ENCODE measurements around the gene SCYGR3. TPM values are rescaled to one million over a fixed set of nuclear protein-coding genes. Genes with fewer than 3 reads are reported as not detected.
A peak's percentile ranks its signal among the peaks of the same experiment; 100 is the strongest.

The SCYGR3 gene
- not detected in 2 replicates for total RNA-seq (2014; rRNA removed; shearing (Covaris generic); ENCODE audit: low replicate concordance)

GRCh38 chr2:227614740-227615139 is at the start of gene SCYGR3:
Gene SCYGR3 (minus strand): TSS chr2:227614840. CDS start chr2:227614840, 0 bp downstream.
- no peak within 1 kb of the TSS for H3K4me3 ChIP-seq
- H3K27me3 ChIP-seq, result no peaks in the 10 kb centered on the region
- H3K9me3 ChIP-seq, result no peaks in the 10 kb centered on the region
- DNase-seq, result no peak
- H3K36me3 ChIP-seq, result no peaks in the 10 kb centered on the region

- Histone ChIP-seq H3K36me3 (no peaks in the 10 kb centered on the region), H3K4me3 (no peak overlapping the region), H3K27me3 (no peaks in the 10 kb centered on the region), H3K9me3 (no peaks in the 10 kb centered on the region)
- no peak for DNase-seq
Measured at GRCh38 chr2:227661827-227662226, 47.2 kb upstream of the SCYGR3 start.

- Histone ChIP-seq H3K36me3 (no peaks in the 10 kb centered on the region), H3K4me3 (no peak overlapping the region), H3K9me3 (no peaks in the 10 kb centered on the region), H3K27me3 (no peaks in the 10 kb centered on the region)
- DNase-seq, result no peak
Measured at GRCh38 chr2:227661025-227661649, 46.5 kb upstream of the SCYGR3 start.

GRCh38 chr2:227657199-227657845 is 42.7 kb upstream of the SCYGR3 start:
- H3K36me3 ChIP-seq, result no peaks in the 10 kb centered on the region
- peak; percentile 18 for DNase-seq

GRCh38 chr2:227655454-227655853 is 40.8 kb upstream of the SCYGR3 start:
- H3K36me3 ChIP-seq, result no peaks in the 10 kb centered on the region
- no peaks in the 10 kb centered on the region for H3K9me3 ChIP-seq
- no peak overlapping the region for H3K4me3 ChIP-seq
- no peaks in the 10 kb centered on the region for H3K27me3 ChIP-seq
- peak; percentile 60 for DNase-seq

More at GRCh38 chr2:227657199-227657845, 42.7 kb upstream of the SCYGR3 start:
- no peaks in the 10 kb centered on the region for H3K27me3 ChIP-seq
- no peak overlapping the region for H3K4me3 ChIP-seq
- H3K9me3 ChIP-seq, result no peaks in the 10 kb centered on the region

- no peaks in the 10 kb centered on the region for H3K36me3 ChIP-seq
Measured at GRCh38 chr2:227654426-227654825, 39.8 kb upstream of the SCYGR3 start.

GRCh38 chr2:227653419-227653818 is 38.8 kb upstream of the SCYGR3 start:
- Histone ChIP-seq H3K36me3 (no peaks in the 10 kb centered on the region), H3K9me3 (no peaks in the 10 kb centered on the region), H3K4me3 (no peak overlapping the region), H3K27me3 (no peaks in the 10 kb centered on the region)
- DNase-seq, result peak; percentile 72

More at GRCh38 chr2:227654426-227654825, 39.8 kb upstream of the SCYGR3 start:
- no peak for DNase-seq
- Histone ChIP-seq H3K4me3 (no peak overlapping the region), H3K27me3 (no peaks in the 10 kb centered on the region), H3K9me3 (no peaks in the 10 kb centered on the region)

GRCh38 chr2:227643990-227644551 is 29.4 kb upstream of the SCYGR3 start:
- no peak overlapping the region for H3K4me3 ChIP-seq
- H3K27me3 ChIP-seq, result no peaks in the 10 kb centered on the region
- no peaks in the 10 kb centered on the region for H3K36me3 ChIP-seq
- no peaks in the 10 kb centered on the region for H3K9me3 ChIP-seq
- DNase-seq, result no peak

GRCh38 chr2:227642656-227643055 is 28.0 kb upstream of the SCYGR3 start:
- Histone ChIP-seq H3K4me3 (no peak overlapping the region), H3K36me3 (no peaks in the 10 kb centered on the region), H3K27me3 (no peaks in the 10 kb centered on the region), H3K9me3 (no peaks in the 10 kb centered on the region)
- no peak for DNase-seq

GRCh38 chr2:227634201-227634600 is 19.6 kb upstream of the SCYGR3 start:
- Histone ChIP-seq H3K36me3 (no peaks in the 10 kb centered on the region), H3K9me3 (no peaks in the 10 kb centered on the region), H3K27me3 (no peaks in the 10 kb centered on the region), H3K4me3 (no peak overlapping the region)
- DNase-seq, result no peak

- Histone ChIP-seq H3K9me3 (no peaks in the 10 kb centered on the region), H3K36me3 (no peaks in the 10 kb centered on the region), H3K27me3 (no peaks in the 10 kb centered on the region), H3K4me3 (no peak overlapping the region)
- DNase-seq, result no peak
Measured at GRCh38 chr2:227632827-227633226, 18.2 kb upstream of the SCYGR3 start.

GRCh38 chr2:227630322-227630721 is 15.7 kb upstream of the SCYGR3 start:
- Histone ChIP-seq H3K36me3 (no peaks in the 10 kb centered on the region), H3K4me3 (no peak overlapping the region), H3K27me3 (no peaks in the 10 kb centered on the region), H3K9me3 (no peaks in the 10 kb centered on the region)
- DNase-seq, result no peak

- Histone ChIP-seq H3K36me3 (no peaks in the 10 kb centered on the region), H3K4me3 (no peak overlapping the region), H3K27me3 (no peaks in the 10 kb centered on the region), H3K9me3 (no peaks in the 10 kb centered on the region)
- no peak for DNase-seq
Measured at GRCh38 chr2:227629435-227629834, 14.8 kb upstream of the SCYGR3 start.

GRCh38 chr2:227627769-227628168 is 13.1 kb upstream of the SCYGR3 start:
- Histone ChIP-seq H3K9me3 (peaks cover 1% of the 10 kb centered on the region), H3K27me3 (no peaks in the 10 kb centered on the region)

GRCh38 chr2:227626580-227627151 is 12.0 kb upstream of the SCYGR3 start:
- Histone ChIP-seq H3K4me3 (no peak overlapping the region), H3K36me3 (no peaks in the 10 kb centered on the region), H3K9me3 (peaks cover 4% of the 10 kb centered on the region), H3K27me3 (no peaks in the 10 kb centered on the region)
- DNase-seq, result no peak

More at GRCh38 chr2:227627769-227628168, 13.1 kb upstream of the SCYGR3 start:
- no peak for DNase-seq
- Histone ChIP-seq H3K4me3 (no peak overlapping the region), H3K36me3 (no peaks in the 10 kb centered on the region)

- DNase-seq, result no peak
- Histone ChIP-seq H3K27me3 (no peaks in the 10 kb centered on the region), H3K9me3 (peaks cover 4% of the 10 kb centered on the region), H3K4me3 (no peak overlapping the region), H3K36me3 (no peaks in the 10 kb centered on the region)
Measured at GRCh38 chr2:227625420-227625819, 10.8 kb upstream of the SCYGR3 start.

GRCh38 chr2:227623226-227623625 is 8.6 kb upstream of the SCYGR3 start:
- DNase-seq, result no peak
- Histone ChIP-seq H3K4me3 (no peak overlapping the region), H3K36me3 (no peaks in the 10 kb centered on the region), H3K9me3 (peaks cover 4% of the 10 kb centered on the region), H3K27me3 (no peaks in the 10 kb centered on the region)
